IPS DF 6.9 (cell line): ENCODE measurements around the gene CEMIP2.

Source experiments
- DNase-seq: peaks from one replicate; pipeline ENCODE4 v3.0.0-alpha.2; 2013; ENCODE audit warnings: low read depth, low spot score
- H3K27ac ChIP-seq: one replicate; pipeline ENCODE4 v1.5.1; 2013; ENCODE audit warnings: low read length, control low read depth
- H3K27me3 ChIP-seq: 2 replicates; pipeline ENCODE4 v1.6.1; 2013; ENCODE audit warnings: mild to moderate bottlenecking, low read length; ENCODE audit not compliant: control insufficient read depth, insufficient read depth
- H3K36me3 ChIP-seq: 2 replicates; pipeline ENCODE4 v1.6.1; 2013; ENCODE audit warnings: low read length; ENCODE audit not compliant: control insufficient read depth, insufficient read depth
- H3K4me1 ChIP-seq: 2 replicates; pipeline ENCODE4 v1.6.1; 2013; ENCODE audit warnings: low read length; ENCODE audit not compliant: control insufficient read depth, insufficient read depth
- H3K4me3 ChIP-seq: 2 replicates; pipeline ENCODE4 v1.5.1; 2013; ENCODE audit warnings: mild to moderate bottlenecking, low read length
- H3K9me3 ChIP-seq: 2 replicates; pipeline ENCODE4 v1.6.1; 2013; ENCODE audit warnings: low read length, inconsistent platforms; ENCODE audit not compliant: control insufficient read depth, insufficient read depth
- WGBS: extraction: QIAGEN DNeasy Blood & Tissue Kit; methylation state at CpG from one replicate; pipeline ENCODE4 v1.1.7; 2013; ENCODE audit warnings: mixed read lengths, missing lambda C conversion rate; ENCODE audit not compliant: insufficient read length, insufficient coverage; 5-methylcytosine and 5-hydroxymethylcytosine counted together

The CEMIP2 gene

DNA sequence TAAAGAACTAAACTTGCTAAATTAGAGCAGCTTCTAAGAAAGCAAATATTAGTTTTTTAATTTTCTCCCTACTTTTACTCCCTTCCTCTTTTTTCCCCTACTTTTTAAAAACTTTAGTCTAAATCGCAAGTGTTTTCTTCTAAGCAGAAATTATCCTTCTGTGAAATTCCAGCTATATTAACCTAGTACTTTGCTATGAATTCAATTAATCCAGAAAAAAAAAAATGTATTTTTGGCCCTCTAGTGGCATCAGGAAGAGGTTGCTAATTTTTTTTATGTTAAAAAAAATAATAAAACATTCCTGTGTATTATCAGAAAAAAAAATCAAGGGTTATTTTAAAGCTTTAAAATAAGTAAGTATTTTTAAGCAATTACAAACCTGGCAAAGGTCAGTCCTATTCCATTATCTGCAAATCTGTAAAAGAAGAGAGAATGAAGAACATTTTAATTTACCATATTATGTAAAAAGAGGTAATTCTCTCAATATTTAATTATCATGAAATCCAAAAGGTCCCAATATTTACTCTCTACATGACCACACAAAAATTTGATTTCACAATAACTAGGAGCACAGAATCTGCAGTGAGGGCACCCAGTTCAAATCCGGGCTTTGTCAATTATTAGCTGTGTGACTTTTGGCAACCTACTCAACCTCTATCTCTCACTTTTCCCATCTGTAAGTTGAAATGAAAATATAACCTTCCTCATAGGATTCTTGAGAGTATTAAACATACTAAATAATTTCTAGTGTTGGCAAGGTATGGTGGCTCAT is 52.0 kb downstream of the CEMIP2 start:
- Histone ChIP-seq H3K36me3 (peaks cover 6% of the 10 kb centered on the region; the same call in 1 of the 2 replicates), H3K27me3 (no peaks in the 10 kb centered on the region), H3K9me3 (no peaks in the 10 kb centered on the region), H3K4me3 (no peak overlapping the region), H3K27ac (no peak overlapping the region), H3K4me1 (no peaks in the 10 kb centered on the region)
- WGBS = 100% methylated on average over 1 of the region's 2 CpGs
- DNase-seq = no peak

DNA sequence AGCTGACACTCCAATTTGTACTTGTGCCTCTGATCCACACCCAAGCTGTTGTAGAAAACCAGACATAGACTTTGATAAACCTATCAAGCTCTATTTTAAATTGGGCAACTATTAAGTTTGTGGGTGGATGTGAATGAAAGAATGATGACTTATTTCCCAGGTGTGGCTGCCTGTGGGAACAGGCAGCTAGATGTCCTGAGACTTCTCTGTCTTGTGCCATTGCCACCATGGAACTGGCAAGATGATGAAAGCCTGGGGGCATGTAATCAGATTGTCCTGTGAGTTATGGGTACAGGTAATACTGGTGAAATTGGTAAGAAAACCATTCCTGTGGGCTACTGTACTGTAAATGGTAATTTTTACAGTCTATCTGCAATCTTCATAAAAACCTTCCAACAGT is 57.5 kb downstream of the CEMIP2 start:
- Histone ChIP-seq H3K4me3 (no peak overlapping the region), H3K4me1 (no peaks in the 10 kb centered on the region), H3K9me3 (no peaks in the 10 kb centered on the region), H3K27me3 (no peaks in the 10 kb centered on the region), H3K36me3 (peaks cover 19% of the 10 kb centered on the region; the same call in 1 of the 2 replicates), H3K27ac (no peak overlapping the region)
- DNase-seq = no peak

DNA sequence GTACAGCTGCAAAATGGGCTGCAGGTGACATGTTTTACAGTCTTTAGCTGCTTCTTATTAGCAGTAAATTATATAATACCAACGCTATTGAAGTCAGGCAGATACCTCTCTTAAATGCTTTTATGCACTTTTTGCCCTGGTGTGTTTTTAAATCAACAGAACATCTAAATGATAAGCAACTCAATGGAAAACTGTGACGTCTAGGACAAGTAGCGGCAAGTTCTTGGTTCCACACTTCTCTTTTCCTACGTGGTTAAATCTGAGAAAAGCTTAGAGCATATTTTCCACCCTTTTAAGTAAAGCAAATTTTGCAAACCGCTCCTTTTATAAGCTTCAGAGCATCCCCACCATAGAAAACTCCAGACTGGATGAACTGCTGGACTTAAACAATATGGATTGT is 58.1 kb downstream of the CEMIP2 start:
- peaks cover 19% of the 10 kb centered on the region; the same call in 1 of the 2 replicates for H3K36me3 ChIP-seq
- H3K4me1 ChIP-seq = no peaks in the 10 kb centered on the region
- DNase-seq = no peak
- no peak overlapping the region for H3K27ac ChIP-seq
- no peak overlapping the region for H3K4me3 ChIP-seq
- no CpG with 5 or more reads among the region's 5 CpGs for WGBS
- H3K27me3 ChIP-seq = no peaks in the 10 kb centered on the region
- no peaks in the 10 kb centered on the region for H3K9me3 ChIP-seq

DNA sequence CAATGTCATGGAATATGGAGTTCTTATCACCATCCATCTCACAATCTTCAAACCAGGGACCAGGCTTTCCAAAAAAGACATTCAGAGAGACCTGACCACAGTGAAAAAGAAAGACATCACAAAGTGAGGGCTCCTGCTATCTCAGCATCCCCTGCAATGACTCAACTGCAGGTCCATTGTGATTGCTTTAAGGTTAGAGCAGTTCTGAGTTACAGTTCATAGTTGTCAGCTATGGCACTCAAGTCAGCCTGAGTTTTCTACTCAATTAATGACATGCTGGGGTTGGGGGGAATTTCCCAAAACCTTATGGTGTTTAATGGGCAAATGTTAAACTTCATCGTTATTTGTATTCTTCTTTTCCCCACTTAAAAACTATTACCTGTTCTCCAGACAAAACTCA is 58.9 kb downstream of the CEMIP2 start:
- no CpG with 5 or more reads among the region's 1 CpG for WGBS
- no peak for DNase-seq
- Histone ChIP-seq H3K4me1 (no peaks in the 10 kb centered on the region), H3K27ac (no peak overlapping the region), H3K9me3 (no peaks in the 10 kb centered on the region), H3K27me3 (no peaks in the 10 kb centered on the region), H3K4me3 (no peak overlapping the region), H3K36me3 (peaks cover 19% of the 10 kb centered on the region; the same call in 1 of the 2 replicates)

DNA sequence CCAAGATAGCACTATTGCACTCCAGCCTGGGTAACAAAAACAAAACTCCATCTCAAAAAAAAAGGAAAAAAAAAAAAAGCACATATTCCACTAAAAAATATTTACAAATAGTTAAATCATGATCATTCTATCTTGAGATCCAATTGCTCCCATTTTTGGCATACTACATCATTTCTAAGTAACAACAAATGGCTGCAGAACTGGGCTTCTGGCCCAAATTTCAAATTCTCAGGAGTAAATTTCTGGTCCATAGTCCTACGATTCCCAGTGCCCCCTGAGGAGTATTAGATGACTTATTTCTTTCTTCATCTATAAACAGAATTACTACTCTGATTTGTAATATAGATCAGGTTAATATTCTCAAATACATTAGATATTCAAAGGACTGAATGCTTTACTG is 62.1 kb downstream of the CEMIP2 start:
- no peak for DNase-seq
- Histone ChIP-seq H3K36me3 (peaks cover 12% of the 10 kb centered on the region; the same call in 1 of the 2 replicates), H3K4me3 (no peak overlapping the region), H3K9me3 (no peaks in the 10 kb centered on the region), H3K27ac (no peak overlapping the region), H3K27me3 (no peaks in the 10 kb centered on the region), H3K4me1 (no peaks in the 10 kb centered on the region)
- no CpG with 5 or more reads among the region's 1 CpG for WGBS

DNA sequence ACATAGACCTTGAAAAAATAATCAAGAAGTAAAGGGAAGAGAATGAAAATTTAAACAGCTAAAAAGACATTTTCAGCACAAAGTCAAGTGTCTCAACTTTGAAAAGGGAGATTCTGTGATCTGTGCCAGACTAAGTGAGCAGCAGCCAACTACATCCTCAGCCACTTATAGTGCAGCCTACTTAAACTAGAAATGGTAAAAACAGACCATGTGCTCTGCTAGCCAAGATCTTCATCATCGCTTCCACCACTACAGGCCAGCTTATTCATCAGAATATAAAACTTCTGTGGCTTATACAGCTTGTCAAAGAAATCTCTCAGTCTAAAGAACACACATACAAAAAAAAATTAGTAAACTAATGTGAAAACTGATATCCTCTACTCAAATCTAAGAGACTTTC is 63.5 kb downstream of the CEMIP2 start:
- peaks cover 12% of the 10 kb centered on the region; the same call in 1 of the 2 replicates for H3K36me3 ChIP-seq
- no peaks in the 10 kb centered on the region for H3K27me3 ChIP-seq
- H3K9me3 ChIP-seq = no peaks in the 10 kb centered on the region
- DNase-seq = no peak
- no peaks in the 10 kb centered on the region for H3K4me1 ChIP-seq
- H3K4me3 ChIP-seq = no peak overlapping the region
- WGBS = no CpG with 5 or more reads among the region's 1 CpG
- H3K27ac ChIP-seq = no peak overlapping the region

DNA sequence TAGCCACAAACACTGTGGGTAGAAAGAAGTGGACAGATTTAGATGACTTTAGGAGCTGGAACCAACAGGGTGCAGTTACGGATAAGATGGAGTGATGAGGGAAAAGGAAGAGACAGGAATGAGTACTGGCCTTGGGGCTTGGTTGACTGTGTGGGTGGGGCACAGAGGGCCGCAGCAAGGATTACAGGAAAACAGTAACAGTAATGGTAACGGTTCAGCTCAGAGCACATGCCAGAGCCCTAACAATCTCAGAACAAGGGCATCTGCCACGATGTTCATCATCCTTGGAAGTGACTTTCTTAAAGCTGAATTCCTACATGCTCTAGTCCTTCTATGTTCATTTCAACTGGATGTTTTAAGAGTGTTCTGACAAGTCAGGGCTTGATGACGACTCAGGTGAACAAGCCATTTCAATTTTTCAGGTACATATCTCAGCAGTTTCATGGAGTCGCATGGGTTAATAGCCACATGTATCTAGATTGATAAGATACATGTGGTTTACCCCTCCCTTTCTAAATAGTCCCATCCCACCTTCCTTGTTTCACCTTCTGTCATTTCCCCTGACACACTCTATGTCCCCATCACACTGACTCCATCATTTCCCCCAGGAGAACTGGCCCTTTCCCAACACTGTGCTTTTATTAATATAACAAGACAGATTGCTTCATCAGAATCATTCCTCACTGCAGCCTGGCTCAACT is 65.0 kb downstream of the CEMIP2 start:
- Histone ChIP-seq H3K4me3 (no peak overlapping the region), H3K9me3 (no peaks in the 10 kb centered on the region), H3K36me3 (peaks cover 7% of the 10 kb centered on the region; the same call in 1 of the 2 replicates), H3K27me3 (no peaks in the 10 kb centered on the region), H3K4me1 (no peaks in the 10 kb centered on the region), H3K27ac (no peak overlapping the region)
- WGBS = no CpG with 5 or more reads among the region's 6 CpGs
- no peak for DNase-seq

DNA sequence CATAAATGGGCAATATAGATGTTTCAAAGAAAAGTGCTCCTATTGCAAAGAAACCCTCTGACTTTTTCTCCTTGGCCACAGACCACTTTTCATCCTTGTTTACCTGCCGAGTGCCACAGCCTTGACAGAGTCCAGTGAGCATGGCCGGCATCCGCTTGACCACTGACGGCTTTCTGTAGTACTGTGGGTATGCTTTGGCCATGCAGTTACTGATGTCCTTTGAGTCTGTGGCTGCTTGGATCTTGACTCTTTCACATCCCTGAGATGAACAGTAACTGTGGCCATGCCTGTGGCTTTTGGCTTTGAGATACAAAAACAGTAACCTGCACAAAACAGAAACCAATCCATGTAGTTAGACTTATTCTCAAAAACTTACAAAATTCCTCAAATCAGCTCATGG is 70.4 kb downstream of the CEMIP2 start:
- H3K9me3 ChIP-seq = no peaks in the 10 kb centered on the region
- peaks cover 11% of the 10 kb centered on the region; the same call in 1 of the 2 replicates for H3K36me3 ChIP-seq
- H3K4me1 ChIP-seq = no peaks in the 10 kb centered on the region
- no peak overlapping the region for H3K4me3 ChIP-seq
- DNase-seq = no peak
- H3K27me3 ChIP-seq = no peaks in the 10 kb centered on the region
- WGBS = no CpG with 5 or more reads among the region's 4 CpGs
- no peak overlapping the region for H3K27ac ChIP-seq

DNA sequence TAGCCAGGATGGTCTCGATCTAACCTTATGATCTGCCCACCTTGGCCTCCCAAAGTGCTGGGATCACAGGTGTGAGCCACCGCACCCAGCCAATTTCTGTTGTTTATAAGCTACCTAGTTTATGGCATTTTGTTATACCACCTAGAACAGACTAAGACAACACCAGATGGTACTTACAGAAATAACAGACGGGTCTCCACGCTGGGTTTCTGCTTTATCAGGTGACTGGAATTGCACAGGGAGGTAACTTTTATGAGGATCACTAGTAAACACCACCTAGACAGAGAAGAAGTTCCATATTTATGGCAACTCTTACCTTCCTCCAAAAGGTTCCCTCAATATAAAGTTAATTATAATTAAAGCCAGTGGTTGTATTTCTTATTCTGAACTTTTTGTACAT is 74.0 kb downstream of the CEMIP2 start:
- peaks cover 9% of the 10 kb centered on the region; the same call in 1 of the 2 replicates for H3K36me3 ChIP-seq
- no peaks in the 10 kb centered on the region for H3K9me3 ChIP-seq
- no peak overlapping the region for H3K27ac ChIP-seq
- H3K27me3 ChIP-seq = no peaks in the 10 kb centered on the region
- WGBS = no CpG with 5 or more reads among the region's 4 CpGs
- DNase-seq = no peak
- no peak overlapping the region for H3K4me3 ChIP-seq
- no peaks in the 10 kb centered on the region for H3K4me1 ChIP-seq

DNA sequence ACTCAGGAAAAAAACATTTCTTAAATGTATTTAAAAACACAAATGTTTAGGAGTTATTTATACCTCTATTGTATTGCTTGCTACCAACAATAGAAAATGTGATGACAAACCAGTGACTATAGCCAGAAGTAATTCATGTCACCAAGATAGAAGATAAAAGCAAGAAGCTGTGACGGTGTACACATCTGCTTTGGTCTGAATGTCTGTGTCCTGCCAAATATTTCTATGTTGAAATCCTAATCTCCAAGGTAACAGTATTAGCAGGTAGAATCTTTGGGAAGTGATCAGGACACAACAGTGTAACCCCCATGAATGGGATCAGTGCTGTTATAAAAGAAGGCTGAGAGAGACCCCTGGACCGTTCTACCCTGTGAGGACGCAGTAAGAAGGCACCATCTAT is 74.7 kb downstream of the CEMIP2 start:
- Histone ChIP-seq H3K9me3 (no peaks in the 10 kb centered on the region), H3K36me3 (peaks cover 9% of the 10 kb centered on the region; the same call in 1 of the 2 replicates), H3K4me1 (no peaks in the 10 kb centered on the region), H3K27me3 (no peaks in the 10 kb centered on the region), H3K27ac (no peak overlapping the region), H3K4me3 (no peak overlapping the region)
- DNase-seq = no peak
- no CpG with 5 or more reads among the region's 3 CpGs for WGBS
